NCI-H1694 treated with DMSO at 0.1 percent for 48 hours (cell line): ENCODE data around the gene TMEM135.
"Not testable (repeated sequence)": the region's sequence is repeated elsewhere in the genome, so short reads cannot be mapped to it uniquely, and the experiment has no call there.

ENCODE experiments used
- DNase-seq: peaks from one replicate; lab custom pipeline; 2025; lab: John Stamatoyannopoulos, UW

Gene TMEM135

GRCh38 chr11:87037450-87038234 lies at the start of gene TMEM135:
TSS of gene TMEM135 (plus strand) at chr11:87037934. CDS start at chr11:87038046, 112 bp downstream.
- peak; percentile 76 for DNase-seq

DNA sequence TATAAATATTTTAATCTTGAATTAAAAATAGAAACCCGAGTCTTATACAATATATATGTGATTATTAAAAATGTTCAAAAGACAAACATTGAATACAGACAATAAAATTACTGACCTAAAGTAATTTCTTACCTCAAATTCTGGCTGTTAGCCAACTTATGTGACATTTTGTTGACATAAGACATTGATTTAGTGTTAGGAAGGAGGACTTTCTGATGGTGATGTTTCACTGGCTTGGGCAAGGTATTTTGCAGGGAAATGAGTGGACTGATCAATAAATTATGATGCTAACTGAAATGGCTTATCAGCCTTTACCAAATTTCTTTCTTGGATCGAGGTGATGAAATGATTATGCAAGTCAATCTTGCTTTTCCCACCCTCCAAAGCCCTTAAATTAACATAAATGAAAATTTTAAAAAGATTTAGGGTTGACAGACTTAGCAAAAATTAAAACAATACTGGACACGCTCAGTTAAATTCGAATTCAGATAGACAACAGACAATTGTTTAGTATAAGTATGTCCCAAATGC lies 49.3 kb upstream of the TMEM135 start:
- no peak for DNase-seq

- no peak for DNase-seq
Measured at GRCh38 chr11:86990031-86990430, 47.7 kb upstream of the TMEM135 start.

DNA sequence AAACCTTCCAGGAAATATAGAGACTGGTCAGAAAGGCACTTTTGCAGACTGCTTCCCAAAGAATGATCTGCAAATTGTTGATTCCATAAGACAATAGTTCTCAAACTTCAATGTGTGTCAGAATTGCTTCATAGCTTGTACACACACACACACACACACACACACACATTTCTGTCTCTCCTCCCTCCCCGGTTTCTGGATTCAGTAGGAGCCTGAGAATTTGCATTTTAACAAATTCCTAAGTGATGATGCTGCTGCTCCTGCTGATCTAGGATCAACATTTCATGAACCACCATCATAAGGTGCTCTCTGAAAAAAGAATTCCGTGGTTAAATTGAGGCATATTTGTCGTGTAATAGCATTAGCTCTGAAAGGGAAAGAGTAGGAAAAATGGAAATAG lies 47.2 kb upstream of the TMEM135 start:
- DNase-seq: no peak

GRCh38 chr11:86991341-86991740 lies 46.4 kb upstream of the TMEM135 start:
- DNase-seq: no peak

GRCh38 chr11:86992340-86992739 lies 45.4 kb upstream of the TMEM135 start:
- DNase-seq: not testable (repeated sequence)

GRCh38 chr11:86993031-86993430 lies 44.7 kb upstream of the TMEM135 start:
- no peak for DNase-seq

DNA sequence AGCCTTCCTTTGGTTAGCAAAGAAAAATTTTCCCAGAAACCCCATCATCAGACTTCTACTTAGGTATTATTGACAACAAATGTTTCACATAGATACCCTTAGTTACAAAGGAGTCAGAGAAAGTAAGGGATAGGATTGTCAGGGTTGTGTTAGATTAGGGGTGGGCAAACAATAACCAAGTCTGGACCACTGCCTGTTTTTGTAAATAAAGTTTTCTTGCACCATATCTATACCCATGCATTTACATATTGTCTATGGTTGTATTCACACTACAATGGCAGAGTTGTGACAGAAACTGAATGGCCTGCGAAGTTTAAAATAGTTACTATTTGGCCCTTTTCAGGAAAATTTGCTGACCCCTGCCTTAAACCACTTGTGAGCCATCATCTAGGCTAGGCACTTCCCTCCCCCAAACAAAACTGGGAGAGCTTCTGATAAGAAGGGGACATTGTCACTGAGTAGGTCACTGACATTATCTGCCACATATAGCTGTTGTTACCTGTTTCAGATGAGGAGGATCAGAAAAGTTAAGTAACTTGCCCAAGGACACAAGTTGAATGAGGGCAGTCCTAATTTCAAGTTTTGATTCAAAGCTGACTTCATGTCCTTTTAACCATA lies 40.7 kb upstream of the TMEM135 start:
- no peak for DNase-seq

DNA sequence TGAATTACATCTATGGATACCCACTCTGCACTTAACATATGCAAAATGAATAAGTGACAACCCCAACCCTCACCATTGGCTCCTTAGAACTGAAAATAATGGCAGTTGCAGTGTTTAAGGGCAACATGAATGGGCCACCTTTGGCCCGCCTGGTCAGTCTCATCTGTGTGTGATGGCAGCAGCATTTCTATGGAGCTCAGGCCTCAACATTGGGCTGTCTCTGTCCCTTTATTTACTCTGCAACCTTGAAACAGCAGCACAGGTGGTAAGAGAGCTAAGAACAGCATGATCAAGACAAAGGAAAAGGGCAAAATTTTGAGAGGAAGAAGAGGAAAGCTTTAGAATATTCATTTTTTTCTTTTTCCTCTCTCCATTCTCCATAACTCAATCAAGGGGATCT lies 38.3 kb upstream of the TMEM135 start:
- no peak for DNase-seq

DNA sequence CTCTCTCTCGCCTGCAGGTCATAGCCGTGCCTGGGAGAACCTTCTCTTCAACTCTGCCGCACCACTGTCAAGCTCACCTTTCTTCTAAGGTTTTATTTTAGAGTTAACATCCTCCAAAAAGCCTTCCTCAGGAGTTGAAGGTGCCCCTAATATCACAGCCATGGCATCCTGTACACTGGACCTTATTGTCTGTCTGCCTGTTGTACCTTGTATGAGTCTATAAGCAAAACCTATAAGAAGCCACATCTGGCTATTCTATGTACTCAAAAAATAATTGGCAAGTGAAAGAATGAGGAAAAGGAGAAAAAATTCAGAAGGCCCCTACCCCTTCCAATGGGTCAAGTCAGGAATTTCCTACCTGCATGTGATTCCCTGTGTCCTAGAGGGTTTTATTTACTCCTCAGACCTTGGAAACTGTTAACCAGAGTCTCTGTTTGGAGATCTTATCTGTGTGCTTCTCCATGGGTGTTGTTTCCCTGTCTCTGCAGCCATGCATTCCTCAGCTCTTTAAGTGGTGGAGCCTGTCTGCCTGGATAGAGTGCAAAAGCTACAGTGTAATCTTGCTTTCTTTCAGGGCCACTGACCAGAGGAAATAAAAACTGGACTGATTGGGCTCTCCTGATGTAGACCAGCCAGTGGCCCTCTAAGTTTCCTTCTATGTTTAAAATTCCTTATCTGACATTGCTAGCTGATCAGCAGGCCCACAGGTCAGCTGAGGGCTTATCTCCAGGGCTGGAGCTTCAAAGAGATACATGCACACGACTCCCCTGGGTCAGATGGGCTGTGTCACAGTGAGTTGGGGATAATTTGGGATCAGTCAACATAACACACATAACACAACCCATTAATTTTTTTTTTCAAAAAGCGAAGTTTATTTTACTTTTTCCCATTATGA lies 37.6 kb upstream of the TMEM135 start:
- DNase-seq: no peak

- DNase-seq: no peak
Measured at GRCh38 chr11:87002918-87003317, 34.8 kb upstream of the TMEM135 start.

DNA sequence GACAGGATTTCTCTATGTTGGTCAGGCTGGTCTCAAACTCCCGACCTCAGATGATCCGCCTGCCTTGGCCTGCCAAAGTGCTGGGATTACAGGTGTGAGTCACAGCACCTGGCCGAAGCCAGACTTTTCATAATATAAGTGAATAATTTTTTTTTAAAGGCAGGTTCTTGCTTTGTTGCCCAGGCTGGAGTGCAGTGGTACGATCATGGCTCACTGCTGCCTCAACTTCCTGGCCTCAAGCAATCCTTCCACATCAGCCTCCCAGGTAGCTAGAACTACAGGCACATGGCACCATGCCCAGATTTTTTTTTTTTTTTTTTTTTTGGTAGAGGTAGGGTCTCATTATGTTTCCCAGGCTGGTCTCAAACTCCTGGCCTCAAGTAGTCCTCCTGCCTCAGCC lies 33.5 kb upstream of the TMEM135 start:
- not testable (repeated sequence) for DNase-seq

- no peak for DNase-seq
Measured at GRCh38 chr11:87005569-87005921, 32.2 kb upstream of the TMEM135 start.

DNA sequence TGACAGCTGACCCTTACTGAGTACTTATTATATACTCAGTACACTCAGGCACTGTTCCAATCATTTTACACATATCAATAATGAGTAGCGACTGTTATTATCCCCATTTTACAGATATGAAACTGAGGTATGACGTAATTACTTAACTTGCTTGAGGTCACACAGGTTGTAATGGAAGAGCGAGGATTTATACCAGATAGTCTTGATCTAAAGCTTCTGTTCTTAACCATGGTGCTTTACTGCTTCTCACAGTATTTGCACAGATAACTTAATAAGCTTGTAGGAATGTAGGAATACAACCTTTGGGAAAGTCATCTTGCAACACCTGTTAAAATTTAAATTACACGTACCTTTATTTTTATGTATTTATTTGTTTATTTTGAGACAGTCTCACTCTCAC lies 31.7 kb upstream of the TMEM135 start:
- no peak for DNase-seq

DNA sequence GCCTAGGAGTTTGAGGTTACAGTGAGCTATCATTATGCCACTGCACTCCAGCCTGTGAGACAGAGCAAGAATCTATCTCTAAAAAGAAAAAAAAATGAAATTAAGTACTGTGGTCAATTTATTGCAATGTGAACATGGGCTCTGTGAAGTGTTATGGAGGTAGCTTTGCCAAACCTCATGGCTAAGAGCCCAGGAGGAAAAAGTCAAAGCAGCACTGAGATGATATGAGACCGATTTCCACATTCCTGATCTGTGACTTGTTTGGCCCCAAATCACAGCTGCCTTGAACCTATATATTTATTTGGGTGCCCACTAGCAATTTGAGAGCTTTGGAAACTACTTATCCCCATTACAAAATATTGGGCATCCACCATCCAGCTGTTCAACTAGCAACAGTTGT lies 29.8 kb upstream of the TMEM135 start:
- no peak for DNase-seq

- no peak for DNase-seq
Measured at GRCh38 chr11:87012089-87012488, 25.6 kb upstream of the TMEM135 start.

DNA sequence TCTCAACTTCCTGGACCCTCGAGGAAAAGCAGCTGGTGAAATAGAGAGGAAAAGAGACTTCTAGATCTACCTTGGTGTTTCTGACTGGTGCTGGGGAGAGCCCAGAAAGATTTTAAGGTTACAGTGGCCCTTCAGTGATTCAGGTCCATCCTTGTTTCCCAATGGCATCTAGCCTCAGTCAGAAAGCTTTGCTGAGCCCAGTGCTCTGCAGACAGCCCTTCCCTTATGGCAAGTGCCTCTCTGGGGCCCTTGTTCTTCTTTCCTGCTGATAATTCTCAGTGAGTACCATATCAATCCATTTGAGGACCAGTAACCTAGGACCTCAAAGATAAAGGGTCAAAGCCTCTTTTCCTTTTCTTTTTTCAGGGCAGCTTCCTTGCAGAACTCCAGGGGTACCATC lies 25.1 kb upstream of the TMEM135 start:
- DNase-seq: no peak

GRCh38 chr11:87013912-87014825 lies 23.6 kb upstream of the TMEM135 start:
- no peak for DNase-seq

DNA sequence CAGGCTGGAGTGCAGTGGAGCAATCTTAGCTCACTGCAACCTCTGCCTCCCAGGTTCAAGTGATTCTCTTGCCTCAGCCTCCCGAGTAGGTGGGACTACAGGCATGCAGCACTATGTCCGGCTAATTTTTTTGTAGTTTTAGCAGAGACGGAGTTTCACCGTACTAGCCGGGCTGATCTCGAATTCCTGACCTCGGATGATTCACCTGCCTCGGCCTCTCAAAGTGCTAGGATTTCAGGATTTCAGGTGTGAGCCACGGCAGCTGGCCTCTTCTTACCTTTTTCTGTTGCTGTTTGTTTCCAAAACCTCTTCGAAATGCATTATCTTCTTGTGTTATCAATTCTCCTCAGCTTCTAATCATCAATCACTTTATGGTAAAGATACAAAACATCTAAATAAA lies 22.1 kb upstream of the TMEM135 start:
- no peak for DNase-seq

- no peak for DNase-seq
Measured at GRCh38 chr11:87019613-87020271, 18.0 kb upstream of the TMEM135 start.

DNA sequence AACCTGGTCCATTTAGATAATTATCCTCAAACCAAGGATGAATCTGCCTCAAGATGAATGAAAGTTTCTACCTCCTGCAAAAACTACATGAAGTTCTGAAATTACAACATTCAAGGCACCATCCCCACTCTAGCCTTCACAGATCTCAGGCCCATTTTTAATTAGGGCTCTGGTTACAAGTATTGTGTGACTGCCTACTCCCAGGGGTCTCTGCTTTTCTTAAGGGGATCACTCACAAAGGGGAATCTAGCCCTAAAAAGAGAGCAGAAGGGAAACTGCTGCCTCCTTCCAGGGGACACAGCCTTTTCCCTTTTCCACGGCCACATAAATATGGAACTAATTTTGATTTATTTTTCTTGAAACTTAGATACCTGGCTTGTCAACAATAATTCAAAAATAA lies 17.4 kb upstream of the TMEM135 start:
- no peak for DNase-seq
